ENCODE data around the gene PLCXD3. TPM values are rescaled to one million over a fixed set of nuclear protein-coding genes. Genes with fewer than 3 reads are reported as not detected.

Gene PLCXD3
- total and polyA plus RNA-seq, 9 of the 15 experiments (the other 6 are each of a cell fraction or from before 2014, with no cell fraction given) = not detected

GRCh38 chr5:41410737-41411136 lies 99.7 kb downstream of the PLCXD3 start (continued):
- TF ChIP-seq, protein P1, sequence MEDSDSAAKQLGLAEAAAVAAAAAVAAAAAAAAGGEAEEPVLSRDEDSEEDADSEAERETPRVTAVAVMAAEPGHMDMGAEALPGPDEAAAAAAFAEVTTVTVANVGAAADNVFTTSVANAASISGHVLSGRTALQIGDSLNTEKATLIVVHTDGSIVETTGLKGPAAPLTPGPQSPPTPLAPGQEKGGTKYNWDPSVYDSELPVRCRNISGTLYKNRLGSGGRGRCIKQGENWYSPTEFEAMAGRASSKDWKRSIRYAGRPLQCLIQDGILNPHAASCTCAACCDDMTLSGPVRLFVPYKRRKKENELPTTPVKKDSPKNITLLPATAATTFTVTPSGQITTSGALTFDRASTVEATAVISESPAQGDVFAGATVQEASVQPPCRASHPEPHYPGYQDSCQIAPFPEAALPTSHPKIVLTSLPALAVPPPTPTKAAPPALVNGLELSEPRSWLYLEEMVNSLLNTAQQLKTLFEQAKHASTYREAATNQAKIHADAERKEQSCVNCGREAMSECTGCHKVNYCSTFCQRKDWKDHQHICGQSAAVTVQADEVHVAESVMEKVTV (CRISPR knock-in tag; IDR thresholded peaks at IDR 0.05) = no peak

DNA sequence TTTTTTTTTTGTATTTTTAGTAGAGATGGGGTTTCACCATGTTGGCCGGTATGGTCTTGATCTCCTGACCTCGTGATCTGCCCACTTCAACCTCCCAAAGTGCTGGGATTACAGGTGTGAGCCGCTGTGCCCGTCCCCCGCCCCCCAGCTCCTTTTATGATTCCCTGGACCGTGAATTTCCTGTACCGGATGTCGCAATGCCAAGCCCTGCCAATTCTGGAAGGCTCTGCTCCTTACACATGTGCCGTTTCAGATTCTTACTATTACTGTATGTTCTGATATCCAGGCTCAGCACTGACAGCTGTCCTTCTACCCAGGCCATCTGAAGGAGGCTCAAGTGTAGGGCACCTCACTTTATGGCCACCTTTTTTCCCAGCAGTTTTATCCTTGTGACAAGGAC lies 100.1 kb downstream of the PLCXD3 start:
- H3K4me1 ChIP-seq (replicated peaks in 1 of 2; ENCODE audit: control insufficient read depth in 2 of 2, insufficient read depth in 2 of 2, low read length in 2 of 2) = no peaks in the 10 kb centered on the region
- no peak overlapping the region for H2AFZ ChIP-seq (ENCODE audit: low read depth, low read length)
- no peaks in the 10 kb centered on the region for H3K36me3 ChIP-seq (ENCODE audit: control insufficient read depth, insufficient read depth, low read length)
- H3K9me3 ChIP-seq (replicated peaks; ENCODE audit: control insufficient read depth, insufficient read depth, low read depth, low read length) = no peaks in the 10 kb centered on the region; the same call in 1 of the 2 replicates
- no peaks in the 10 kb centered on the region for H3K9me1 ChIP-seq (ENCODE audit: control insufficient read depth, insufficient read depth, low read length)
- ChIA-PET CTCF (ENCODE audit: low intra/inter-chr PET ratio) (no interaction called here), POLR2A (no interaction called here)
- H3K4me2 ChIP-seq (ENCODE audit: insufficient read depth, low read length) = no peak overlapping the region
- FAIRE-seq (no peak), ATAC-seq (no peak), DNase-seq (ENCODE audit: extremely low read depth in 1 of 4, low spot score in 3 of 4) (no peak)
- H4K20me1 ChIP-seq (replicated peaks; ENCODE audit: control insufficient read depth, insufficient read depth, low read length) = no peaks in the 10 kb centered on the region
- no peaks in the 10 kb centered on the region for H3K79me2 ChIP-seq (ENCODE audit: control insufficient read depth, insufficient read depth, low read length)
- H3K27me3 ChIP-seq (ENCODE audit: control insufficient read depth in 2 of 2, insufficient read depth in 2 of 2, low read length in 2 of 2) = no peaks in the 10 kb centered on the region
- no peak overlapping the region for H3K27ac ChIP-seq (ENCODE audit: extremely low read depth, low read depth, low read length)
- intact Hi-C loops (cut with micrococcal nuclease) (no loop called here), in situ Hi-C loops (cut with MboI) (no loop called here)
- no peak overlapping the region for H3K9ac ChIP-seq (ENCODE audit: insufficient read depth in 1 of 2, low read depth in 2 of 2, low read length in 2 of 2)
- BruUV-seq (replicated peaks) = no TSS peak
- no peak overlapping the region for H3K4me3 ChIP-seq
- 0% methylated on average over 9 of the region's 9 CpGs for WGBS (ENCODE audit: insufficient coverage, low coverage, missing lambda C conversion rate)
- TF ChIP-seq ZBTB7A (IDR thresholded peaks at IDR 0.05; ENCODE audit: borderline replicate concordance, control insufficient read depth, low read depth, low read length) = no peak
- no peak for TF ChIP-seq TBP (optimal IDR thresholded peaks at IDR 0.05; ENCODE audit: low read depth, low read length)
- TF ChIP-seq GTF2F1 (IDR thresholded peaks at IDR 0.05; ENCODE audit: low read depth, low read length) = no peak
- TF ChIP-seq KDM4B (IDR thresholded peaks at IDR 0.05; ENCODE audit: borderline replicate concordance in 2 of 2, low read depth in 1 of 2) = no peak

All from K562 (cell line).